Lower lobe of right lung (tissue), 2 donors: ENCODE measurements around the gene ACO2. TPM values are rescaled to one million over a fixed set of nuclear protein-coding genes. Genes with fewer than 3 reads are reported as not detected.
"Not testable (repeated sequence)": the region's sequence is repeated elsewhere in the genome, so short reads cannot be mapped to it uniquely, and the experiment has no call there.

Source experiments
- ATAC-seq, 2 donors: fragments of 200-7000 bp; cut with Tn5 transposase; one replicate each; pipeline ENCODE4 v1.9.1; 2020 to 2022; ENCODE audit warnings: mild to moderate bottlenecking in 2 of 2, moderate library complexity in 2 of 2
- DNase-seq: peaks from one replicate; pipeline ENCODE4 v3.0.0-alpha.2; 2020
- H3K27ac ChIP-seq: fragments of 200-600 bp; one replicate; pipeline ENCODE4 v1.8.0; 2022
- H3K27me3 ChIP-seq: fragments of 200-600 bp; one replicate; pipeline ENCODE4 v1.8.0; 2022; ENCODE audit warnings: low read depth
- H3K36me3 ChIP-seq: fragments of 200-600 bp; one replicate; pipeline ENCODE4 v1.8.0; 2022; ENCODE audit warnings: mild to moderate bottlenecking
- H3K4me1 ChIP-seq: fragments of 200-600 bp; one replicate; pipeline ENCODE4 v1.8.0; 2022
- H3K4me3 ChIP-seq: fragments of 200-600 bp; one replicate; pipeline ENCODE4 v1.8.0; 2022; ENCODE audit warnings: mild to moderate bottlenecking
- H3K9me3 ChIP-seq: fragments of 200-600 bp; one replicate; pipeline ENCODE4 v1.8.0; 2022
- CTCF ChIP-seq: fragments of 200-600 bp; IDR thresholded peaks from one replicate; pipeline ENCODE4 v1.8.0; 2022; ENCODE audit warnings: antibody characterized with exemption, mild to moderate bottlenecking
- intact Hi-C: fragments of 100-400 bp; cut with DNase I; formaldehyde crosslinking; loops from one replicate; pipeline ENCODE4 v1.11.0; 2022
- total RNA-seq: library from RNA; stranded (reverse); fragmentation: NEBNext Ultra II Directional; extraction: Animal tissue kit (Norgen Biotek cat#: 25700); gene quantifications from one replicate; pipeline ENCODE4 v1.2.1, GENCODE V29; 2021
- donor health status: DM: no; HTN: yes; CAD: no; lungs with severe emphysema.

Gene ACO2
- total RNA-seq, 1 donor from 2014 or later: 77.7 TPM

GRCh38 chr22:41567512-41567768, 98.5 kb downstream of the ACO2 start:
- Histone ChIP-seq H3K27ac (no peak overlapping the region), H3K27me3 (no peaks in the 10 kb centered on the region), H3K4me3 (no peak overlapping the region), H3K4me1 (no peaks in the 10 kb centered on the region), H3K36me3 (no peaks in the 10 kb centered on the region), H3K9me3 (no peaks in the 10 kb centered on the region)
- DNase-seq (no peak), ATAC-seq (no peak)
- intact Hi-C loops: no loop called here
- TF ChIP-seq CTCF: no peak

- intact Hi-C loops: no loop called here
- no peaks in the 10 kb centered on the region for H3K9me3 ChIP-seq
- H3K36me3 ChIP-seq: no peaks in the 10 kb centered on the region
- H3K4me1 ChIP-seq: no peaks in the 10 kb centered on the region
- DNase-seq (no peak), ATAC-seq (no peak)
- no peak overlapping the region for H3K27ac ChIP-seq
- H3K4me3 ChIP-seq: no peak overlapping the region
- no peak for TF ChIP-seq CTCF
- H3K27me3 ChIP-seq: no peaks in the 10 kb centered on the region
Observed at GRCh38 chr22:41568811-41569210, 99.9 kb downstream of the ACO2 start.

- Histone ChIP-seq H3K27ac (no peak overlapping the region), H3K4me3 (no peak overlapping the region), H3K36me3 (peaks cover 4% of the 10 kb centered on the region), H3K27me3 (no peaks in the 10 kb centered on the region), H3K4me1 (peaks cover 3% of the 10 kb centered on the region), H3K9me3 (no peaks in the 10 kb centered on the region)
- no peak for TF ChIP-seq CTCF
- intact Hi-C loops: no loop called here
- no peak for DNase-seq
- no peak for ATAC-seq
Observed at GRCh38 chr22:41570221-41570620, 101.3 kb downstream of the ACO2 start.

- H3K27ac ChIP-seq: no peak overlapping the region
- ATAC-seq: no peak
- peaks cover 20% of the 10 kb centered on the region for H3K36me3 ChIP-seq
- H3K27me3 ChIP-seq: no peaks in the 10 kb centered on the region
- no peaks in the 10 kb centered on the region for H3K9me3 ChIP-seq
- TF ChIP-seq CTCF: no peak
- intact Hi-C loops: no loop called here
- H3K4me1 ChIP-seq: peaks cover 5% of the 10 kb centered on the region
- no peak overlapping the region for H3K4me3 ChIP-seq
- DNase-seq: no peak
Observed at GRCh38 chr22:41571786-41572185, 102.9 kb downstream of the ACO2 start.

GRCh38 chr22:41572305-41572704, 103.4 kb downstream of the ACO2 start:
- H3K4me3 ChIP-seq, H3K27me3 ChIP-seq, H3K4me1 ChIP-seq, DNase-seq, intact Hi-C loops, ATAC-seq, H3K9me3 ChIP-seq, H3K27ac ChIP-seq: not testable (repeated sequence)
- H3K36me3 ChIP-seq: peaks cover 25% of the 10 kb centered on the region

- no peaks in the 10 kb centered on the region for H3K27me3 ChIP-seq
- no peaks in the 10 kb centered on the region for H3K9me3 ChIP-seq
- no peak overlapping the region for H3K27ac ChIP-seq
- DNase-seq (no peak), ATAC-seq (no peak)
- no peak for TF ChIP-seq CTCF
- no peak overlapping the region for H3K4me3 ChIP-seq
- H3K36me3 ChIP-seq: peaks cover 39% of the 10 kb centered on the region
- peaks cover 5% of the 10 kb centered on the region for H3K4me1 ChIP-seq
- intact Hi-C loops: no loop called here
Observed at GRCh38 chr22:41573677-41574076, 104.8 kb downstream of the ACO2 start.
